Right hindlimb (tissue), 1 donor: ENCODE results near the gene SF3B3.
"Not testable (repeated sequence)": the region's sequence is repeated elsewhere in the genome, so short reads cannot be mapped to it uniquely, and the experiment has no call there.

Experiments used
- DNase-seq: peaks from one replicate; pipeline ENCODE4 v3.0.0-alpha.2; 2018

SF3B3 gene

GRCh38 chr16:70592106-70592571, 68.5 kb downstream of the SF3B3 start:
- peak; percentile 55 for DNase-seq

GRCh38 chr16:70593544-70593943, 69.9 kb downstream of the SF3B3 start:
- no peak for DNase-seq

GRCh38 chr16:70594569-70594968, 71.0 kb downstream of the SF3B3 start:
- DNase-seq = no peak

GRCh38 chr16:70597135-70597835, 73.7 kb downstream of the SF3B3 start:
- no peak for DNase-seq

- no peak for DNase-seq
These were observed 75.4 kb downstream of the SF3B3 start for GRCh38 chr16:70598937-70599503.

- DNase-seq = no peak
These were observed 77.1 kb downstream of the SF3B3 start for GRCh38 chr16:70600730-70601129.

- DNase-seq = no peak
These were observed 78.3 kb downstream of the SF3B3 start for GRCh38 chr16:70601576-70602575.

GRCh38 chr16:70602831-70603230, 79.2 kb downstream of the SF3B3 start:
- DNase-seq = no peak

GRCh38 chr16:70604407-70605282, 81.0 kb downstream of the SF3B3 start:
- no peak for DNase-seq

- no peak for DNase-seq
These were observed 81.7 kb downstream of the SF3B3 start for GRCh38 chr16:70605283-70605657.

- no peak for DNase-seq
These were observed 84.9 kb downstream of the SF3B3 start for GRCh38 chr16:70608521-70608920.

- DNase-seq = no peak
These were observed 86.9 kb downstream of the SF3B3 start for GRCh38 chr16:70610273-70611223.

- no peak for DNase-seq
These were observed 87.6 kb downstream of the SF3B3 start for GRCh38 chr16:70611224-70611598.

GRCh38 chr16:70611785-70612303, 88.2 kb downstream of the SF3B3 start:
- no peak for DNase-seq

- DNase-seq = no peak
These were observed 89.3 kb downstream of the SF3B3 start for GRCh38 chr16:70612931-70613330.

GRCh38 chr16:70614208-70614951, 90.8 kb downstream of the SF3B3 start:
- DNase-seq = no peak

- DNase-seq = no peak
These were observed 92.3 kb downstream of the SF3B3 start for GRCh38 chr16:70615945-70616344.

- DNase-seq = not testable (repeated sequence)
These were observed 98.2 kb downstream of the SF3B3 start for GRCh38 chr16:70621864-70622263.
